GM12878 (cell line): ENCODE results near the gene NUDT1. TPM values are rescaled to one million over a fixed set of nuclear protein-coding genes. Genes with fewer than 3 reads are reported as not detected.

Experiments used
- ATAC-seq: fragments of 200-7000 bp; cut with Tn5 transposase; 3 replicates; pipeline ENCODE4 v1.9.1; 2020; ENCODE audit warnings: mild to moderate bottlenecking, moderate library complexity
- BruUV-seq: library from RNA; stranded (reverse); fragments of 400-500 nt; replicated peaks from 2 replicates; lab custom pipeline; 2021; lab: Mats Ljungman, UMichigan
- CTCF ChIA-PET: fragments of 300-600 bp; sonication (Branson Sonifier 250); formaldehyde crosslinking; extraction: SDS; loops from one replicate; lab custom pipeline; 2021; ENCODE audit warnings: inconsistent platforms; lab: Yijun Ruan, JAX
- POLR2A ChIA-PET: fragments of 350-600 bp; formaldehyde crosslinking; extraction: SDS; loops from one replicate; lab custom pipeline; 2021; ENCODE audit warnings: inconsistent platforms; lab: Charles Lee
- RAD21 ChIA-PET: fragments of 300-600 bp; sonication (Branson Sonifier 250); formaldehyde crosslinking; loops from one replicate; lab custom pipeline; 2023; ENCODE audit warnings: antibody characterized with exemption; ENCODE audit not compliant: unreplicated experiment; lab: Charles Lee
- SMC1A ChIA-PET: fragments of 300-600 bp; sonication (Branson Sonifier 250); formaldehyde crosslinking; loops from one replicate; lab custom pipeline; 2023; ENCODE audit not compliant: unreplicated experiment, uncharacterized antibody; lab: Charles Lee
- DNase-seq: peaks from one replicate; pipeline ENCODE4 v3.0.0-alpha.2; 2011; ENCODE audit warnings: low read depth, low spot score
- FAIRE-seq: peaks from 3 replicates; lab custom pipeline; 2011; peaks lifted over from hg19 to GRCh38; lab: Jason Lieb, UNC
- H2AFZ ChIP-seq: 2 replicates; pipeline ENCODE4 v1.6.0; 2011; ENCODE audit warnings: low read depth, low read length, control low read depth; ENCODE audit not compliant: control insufficient read depth
- H3K27ac ChIP-seq: 2 replicates; pipeline ENCODE4 v1.5.1; 2011; ENCODE audit warnings: control low read depth; ENCODE audit not compliant: control insufficient read depth, insufficient read depth
- H3K27me3 ChIP-seq, 2 experiments: replicated peaks in 1 of 2; 2 replicates each; pipeline versions ENCODE4 v1.6.0 to v1.6.1; 2011; ENCODE audit warnings: low read length in 1 of 2; ENCODE audit not compliant: control insufficient read depth in 2 of 2, insufficient read depth in 2 of 2
- H3K36me3 ChIP-seq, 2 experiments: 2 replicates each; pipeline ENCODE4 v1.5.1; 2011; ENCODE audit warnings: low read length in 1 of 2; ENCODE audit not compliant: control insufficient read depth in 2 of 2, insufficient read depth in 2 of 2
- H3K4me1 ChIP-seq: 2 replicates; pipeline ENCODE4 v1.6.1; 2011; ENCODE audit warnings: mild to moderate bottlenecking, low read length, moderate library complexity, mixed read lengths; ENCODE audit not compliant: control insufficient read depth, insufficient read depth
- H3K4me2 ChIP-seq: 2 replicates; pipeline ENCODE4 v1.6.0; 2011; ENCODE audit warnings: control low read depth; ENCODE audit not compliant: control insufficient read depth, insufficient read depth
- H3K4me3 ChIP-seq: fragments of 200-600 bp; sonication (generic); 2 replicates; pipeline ENCODE4 v1.5.1; 2016
- H3K79me2 ChIP-seq: 2 replicates; pipeline ENCODE4 v1.6.0; 2011; ENCODE audit warnings: low read length; ENCODE audit not compliant: control insufficient read depth, insufficient read depth
- H3K9ac ChIP-seq: 2 replicates; pipeline ENCODE4 v1.8.0; 2011; ENCODE audit warnings: low read length, control low read depth, mixed read lengths; ENCODE audit not compliant: control insufficient read depth, insufficient read depth
- H3K9me3 ChIP-seq: replicated peaks from 3 replicates; pipeline ENCODE4 v1.5.1; 2011; ENCODE audit warnings: mild to moderate bottlenecking, low read length; ENCODE audit not compliant: control insufficient read depth, insufficient read depth
- H4K20me1 ChIP-seq: 2 replicates; pipeline ENCODE4 v1.6.0; 2011; ENCODE audit not compliant: control insufficient read depth, insufficient read depth
- ATF3 ChIP-seq: IDR thresholded peaks from 2 replicates; pipeline ENCODE4 v1.6.1; 2011; ENCODE audit warnings: low read depth, mild to moderate bottlenecking, low read length, moderate library complexity, borderline replicate concordance; ENCODE audit errors: extremely low read depth
- BACH1 ChIP-seq: fragments of 450-650 bp; IDR thresholded peaks from 2 replicates; pipeline ENCODE4 v1.6.1; 2017; ENCODE audit warnings: mild to moderate bottlenecking, borderline replicate concordance
- CEBPB ChIP-seq, 2 experiments: fragments of 150-350 bp in 1 of 2; IDR thresholded peaks; 2 replicates each; pipeline ENCODE4 v1.6.1; 2012 to 2014; ENCODE audit warnings: low read depth in 2 of 2, low read length in 2 of 2, borderline replicate concordance in 1 of 2, inconsistent platforms in 1 of 2
- HDGF ChIP-seq: fragments of 450-650 bp; IDR thresholded peaks from 2 replicates; pipeline ENCODE4 v1.6.1; 2016; ENCODE audit warnings: antibody characterized with exemption
- NR2C2 ChIP-seq: IDR thresholded peaks from 2 replicates; pipeline ENCODE4 v1.6.1; 2011; ENCODE audit warnings: borderline replicate concordance, low read depth; ENCODE audit not compliant: control insufficient read depth, insufficient read length
- RB1 ChIP-seq: fragments of 450-650 bp; formaldehyde crosslinking; IDR thresholded peaks from 2 replicates; pipeline ENCODE4 v1.6.1; 2017; ENCODE audit warnings: mild to moderate bottlenecking, borderline replicate concordance
- SPI1 ChIP-seq: IDR thresholded peaks from 2 replicates; pipeline ENCODE4 v1.6.1; 2011; ENCODE audit warnings: low read depth, mild to moderate bottlenecking, low read length, moderate library complexity, borderline replicate concordance; ENCODE audit not compliant: insufficient read depth
- STAT3 ChIP-seq: IDR thresholded peaks from 2 replicates; pipeline ENCODE4 v1.6.1; 2011; ENCODE audit warnings: low read depth, low read length, improper control_type of control experiment
- ZBED1 ChIP-seq: IDR thresholded peaks from 2 replicates; pipeline ENCODE4 v1.6.1; 2016; ENCODE audit warnings: borderline replicate concordance
- WGBS: methylation state at CpG from one replicate; pipeline ENCODE4 v1.1.6; 2016; ENCODE audit warnings: low lambda C conversion rate; ENCODE audit not compliant: insufficient replicate concordance, insufficient coverage; ENCODE audit errors: missing lambda C conversion rate; 5-methylcytosine and 5-hydroxymethylcytosine counted together
- in situ Hi-C: fragments of 300-500 bp; cut with MboI; formaldehyde crosslinking; loops from 9 replicates; pipeline ENCODE4 v1.14.3; 2018; ENCODE audit warnings: mixed read lengths
- intact Hi-C: fragments of 100-400 bp; cut with micrococcal nuclease; formaldehyde crosslinking; loops from one replicate; pipeline ENCODE4 v1.14.2; 2022; ENCODE audit not compliant: unreplicated experiment
- polyA plus RNA-seq, 11 experiments: library from polyadenylated mRNA; depleted of rRNA in 4 of 11; unstranded in 6 of 11; stranded (reverse) in 5 of 11; fragments of >200 nt; fragmentation: Nextera tagmentation in 4 of 11; fragmentation: Illumina TruSeq in 1 of 11; extraction: Ambion mirVana in 4 of 11; extraction: Trizol in 1 of 11; gene quantifications; 1 replicate in 1 of 11; 2 replicates in 10 of 11; pipeline versions ENCODE4 v1.2.1 to v1.2.3, GENCODE V29; 2011 to 2016; ENCODE audit warnings: inconsistent platforms in 2 of 11, missing spikeins in 2 of 11, low read depth in 1 of 11
- total RNA-seq, 4 experiments: library from RNA; depleted of rRNA in 3 of 4; stranded (reverse); fragments of >200 nt in 3 of 4; fragmentation: Illumina TruSeq in 1 of 4; extraction: Trizol in 1 of 4; gene quantifications; 2 replicates each; pipeline versions ENCODE4 v1.2.1 to v1.2.3, GENCODE V29; 2013 to 2021

Gene NUDT1
- total and polyA plus RNA-seq, 10 of the 15 experiments (the other 5 are each of a cell fraction or from before 2014, with no cell fraction given): 7.7 to 122 (median 59.2) TPM

DNA sequence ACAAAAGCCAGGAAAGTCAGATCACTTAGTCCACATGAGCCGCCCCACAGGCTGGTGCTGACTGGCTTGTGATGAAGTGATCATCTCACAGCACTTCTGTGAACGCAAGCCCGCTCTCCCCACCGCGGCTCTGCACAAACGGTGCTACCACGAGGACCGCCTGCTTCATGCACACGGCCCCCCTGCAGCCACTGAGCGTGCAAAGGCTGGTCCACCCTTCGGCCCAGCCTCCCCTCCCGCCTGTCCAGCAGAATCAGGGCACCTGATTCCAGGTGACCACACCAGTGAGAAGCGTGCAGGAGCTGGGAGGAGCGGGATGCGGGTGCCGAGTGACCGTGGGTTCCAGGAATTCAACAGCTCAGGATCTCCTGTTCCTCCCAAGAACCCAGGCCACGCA lies 41.4 kb upstream of the NUDT1 start:
- DNase-seq (no peak), FAIRE-seq (no peak), ATAC-seq (no peak)
- Histone ChIP-seq H3K27ac (no peak overlapping the region), H3K27me3 (no peaks in the 10 kb centered on the region), H3K4me3 (no peak overlapping the region), H2AFZ (no peak overlapping the region), H3K9me3 (peaks cover 2% of the 10 kb centered on the region; the same call in 1 of the 3 replicates), H3K4me1 (peaks cover 9% of the 10 kb centered on the region), H3K4me2 (no peak overlapping the region), H4K20me1 (no peaks in the 10 kb centered on the region), H3K36me3 (peaks cover 7 to 36% of the 10 kb centered on the region in 2 experiments; a peak in 3 of 4 replicates), H3K79me2 (no peaks in the 10 kb centered on the region), H3K9ac (no peak overlapping the region)
- intact Hi-C loops (loop anchor here (10.0 kb wide), 1 partner anchor 386 kb away; no protein-coding TSS in a partner anchor), in situ Hi-C loops (no loop called here)
- TF ChIP-seq CEBPB (IDR thresholded peaks at IDR 0.05; ENCODE audit: borderline replicate concordance in 1 of 2, low read depth in 2 of 2, low read length in 2 of 2) (no peak), RB1 (no peak), SPI1 (no peak), STAT3 (no peak), ATF3 (no peak), ZBED1 (no peak), HDGF (no peak), BACH1 (no peak), NR2C2 (no peak)
- CTCF ChIA-PET: interaction anchor here (1.2 kb wide), 1 partner anchor 9 kb away, joined by 5 read pairs; no protein-coding TSS in a partner anchor
- WGBS: 94% methylated on average over 17 of the region's 18 CpGs
- SMC1A ChIA-PET: no interaction called here
- POLR2A ChIA-PET: no interaction called here
- BruUV-seq: no TSS peak
- RAD21 ChIA-PET: interaction anchor here (0.8 to 0.9 kb wide), 2 partner anchors 148 to 621 kb away, joined by 3 read pairs; no protein-coding TSS in a partner anchor
